Measurements from ENCODE around the gene ADCK1.

- TF ChIP-seq CTCF (conservative IDR thresholded peaks at IDR 0.05; ENCODE audit: low read length) (no peak), EZH2phosphoT487 (IDR thresholded peaks at IDR 0.05; ENCODE audit: borderline replicate concordance, low read depth, low read length) (no peak)
These were observed 68.8 kb downstream of the ADCK1 start for GRCh38 chr14:77868552-77869285.
